ENCODE measurements around the gene CACNA1C.

GRCh38 chr12:2493086-2493485, 440.3 kb downstream of the CACNA1C start:
- TF ChIP-seq POLR2A (IDR thresholded peaks at IDR 0.05; ENCODE audit: low read depth, low read length) = no peak
- no peak for TF ChIP-seq CTCF (conservative IDR thresholded peaks at IDR 0.05; ENCODE audit: low read depth, low read length)
- TF ChIP-seq RAD21 (IDR thresholded peaks at IDR 0.05; ENCODE audit: low read length) = no peak
- no peak for TF ChIP-seq RCOR1 (IDR thresholded peaks at IDR 0.05; ENCODE audit: insufficient replicate concordance, low read length)
- TF ChIP-seq MXI1 (IDR thresholded peaks at IDR 0.05; ENCODE audit: borderline replicate concordance, low read depth, low read length) = no peak

Data from IMR-90 (cell line).